GM18519 (cell line): ENCODE data around the gene ARHGAP28.

Source experiments
- ATAC-seq: cut with Tn5 transposase; IDR thresholded peaks from one replicate; pipeline ENCODE4 v1.9.1; 2021; ENCODE audit warnings: mild to moderate bottlenecking, moderate library complexity; ENCODE audit not compliant: unreplicated experiment, low FRiP score

The ARHGAP28 gene

GRCh38 chr18:6732952-6733351, 3.4 kb downstream of the ARHGAP28 start:
- ATAC-seq: no peak

- ATAC-seq: no peak
These were observed 4.2 kb downstream of the ARHGAP28 start for GRCh38 chr18:6733758-6734157.

- no peak for ATAC-seq
These were observed 5.4 kb downstream of the ARHGAP28 start for GRCh38 chr18:6734726-6735430.

- ATAC-seq: no peak
These were observed 8.3 kb downstream of the ARHGAP28 start for GRCh38 chr18:6737833-6738232.

GRCh38 chr18:6738622-6739021, 9.1 kb downstream of the ARHGAP28 start:
- ATAC-seq: no peak

- ATAC-seq: no peak
These were observed 11.7 kb downstream of the ARHGAP28 start for GRCh38 chr18:6741232-6741663.

GRCh38 chr18:6741786-6742185, 12.3 kb downstream of the ARHGAP28 start:
- ATAC-seq: no peak

GRCh38 chr18:6743999-6744398, 14.5 kb downstream of the ARHGAP28 start:
- ATAC-seq: no peak

- ATAC-seq: no peak
These were observed 15.4 kb downstream of the ARHGAP28 start for GRCh38 chr18:6744816-6745455.

- ATAC-seq: no peak
These were observed 16.1 kb downstream of the ARHGAP28 start for GRCh38 chr18:6745504-6746031.

- no peak for ATAC-seq
These were observed 17.0 kb downstream of the ARHGAP28 start for GRCh38 chr18:6746386-6746960.

GRCh38 chr18:6747646-6748045, 18.1 kb downstream of the ARHGAP28 start:
- ATAC-seq: no peak

- no peak for ATAC-seq
These were observed 18.7 kb downstream of the ARHGAP28 start for GRCh38 chr18:6748241-6748640.

GRCh38 chr18:6750411-6750810, 20.9 kb downstream of the ARHGAP28 start:
- ATAC-seq: no peak

- ATAC-seq: no peak
These were observed 21.7 kb downstream of the ARHGAP28 start for GRCh38 chr18:6751222-6751621.

GRCh38 chr18:6752202-6752860, 22.8 kb downstream of the ARHGAP28 start:
- ATAC-seq: no peak

GRCh38 chr18:6755107-6755506, 25.6 kb downstream of the ARHGAP28 start:
- no peak for ATAC-seq

GRCh38 chr18:6757931-6758330, 28.4 kb downstream of the ARHGAP28 start:
- no peak for ATAC-seq

- no peak for ATAC-seq
These were observed 30.1 kb downstream of the ARHGAP28 start for GRCh38 chr18:6759579-6759978.

GRCh38 chr18:6763524-6763923, 34.0 kb downstream of the ARHGAP28 start:
- no peak for ATAC-seq

- no peak for ATAC-seq
These were observed 34.9 kb downstream of the ARHGAP28 start for GRCh38 chr18:6764382-6764781.
